ENCODE data around the gene INTS13.
"Not testable (repeated sequence)": the region's sequence is repeated elsewhere in the genome, so short reads cannot be mapped to it uniquely, and the experiment has no call there.

Gene INTS13

GRCh38 chr12:26929590-26929989 is 8.2 kb downstream of the INTS13 start:
- DNase-seq = no peak

GRCh38 chr12:26928661-26929060 is 9.1 kb downstream of the INTS13 start:
- no peak for DNase-seq

- no peak for DNase-seq
These were observed 15.9 kb downstream of the INTS13 start for GRCh38 chr12:26921886-26922285.

GRCh38 chr12:26919216-26919555 is 18.6 kb downstream of the INTS13 start:
- DNase-seq = no peak

GRCh38 chr12:26918321-26919215 is 19.2 kb downstream of the INTS13 start:
- DNase-seq = no peak

- no peak for DNase-seq
These were observed 31.1 kb downstream of the INTS13 start for GRCh38 chr12:26906704-26907103.

- DNase-seq = no peak
These were observed 31.8 kb downstream of the INTS13 start for GRCh38 chr12:26906024-26906423.

- DNase-seq = not testable (repeated sequence)
These were observed 34.4 kb downstream of the INTS13 start for GRCh38 chr12:26903396-26903795.

GRCh38 chr12:26896913-26897312 is 40.9 kb downstream of the INTS13 start:
- no peak for DNase-seq

GRCh38 chr12:26895672-26896071 is 42.1 kb downstream of the INTS13 start:
- no peak for DNase-seq

- no peak for DNase-seq
These were observed 46.1 kb downstream of the INTS13 start for GRCh38 chr12:26891704-26892103.

GRCh38 chr12:26890784-26891183 is 47.0 kb downstream of the INTS13 start:
- DNase-seq = no peak

GRCh38 chr12:26884765-26885576 is 52.8 kb downstream of the INTS13 start:
- DNase-seq = peak; percentile 89

- no peak for DNase-seq
These were observed 57.2 kb downstream of the INTS13 start for GRCh38 chr12:26880625-26881024.

- DNase-seq = no peak
These were observed 59.1 kb downstream of the INTS13 start for GRCh38 chr12:26878661-26879119.

GRCh38 chr12:26874501-26875296 is 63.1 kb downstream of the INTS13 start:
- peak; percentile 38 for DNase-seq

GRCh38 chr12:26872625-26873024 is 65.2 kb downstream of the INTS13 start:
- DNase-seq = no peak

GRCh38 chr12:26871985-26872384 is 65.8 kb downstream of the INTS13 start:
- DNase-seq = no peak

GRCh38 chr12:26870491-26871419 is 67.0 kb downstream of the INTS13 start:
- no peak for DNase-seq

- DNase-seq = no peak
These were observed 67.8 kb downstream of the INTS13 start for GRCh38 chr12:26869908-26870459.

- DNase-seq = no peak
These were observed 68.7 kb downstream of the INTS13 start for GRCh38 chr12:26869104-26869494.

Measured in suppressor macrophage treated with lipopolysaccharide for 4 hours (primary cell).